ENCODE results near the gene PIGP.

GRCh38 chr21:37077403-37077802 is 4.5 kb upstream of the PIGP start:
- TF ChIP-seq POLR2A (IDR thresholded peaks at IDR 0.05) (no peak), CTCF (IDR thresholded peaks at IDR 0.05) (no peak), EP300 (IDR thresholded peaks at IDR 0.05) (no peak)

Measured in ovary (tissue), 3 donors.